Neural crest cell (in vitro differentiated cells): ENCODE measurements around the gene PRKAR2B. TPM values are rescaled to one million over a fixed set of nuclear protein-coding genes. Genes with fewer than 3 reads are reported as not detected.

Experiments
- DNase-seq: peaks from one replicate; pipeline ENCODE4 v3.0.0; 2021; ENCODE audit warnings: low read depth, mixed read lengths, low spot score
- H3K27ac Mint-ChIP-seq: one replicate; pipeline ENCODE4 v1.8.0; 2021; ENCODE audit warnings: mild to moderate bottlenecking, mixed read lengths; ENCODE audit not compliant: unreplicated experiment
- H3K27me3 Mint-ChIP-seq: 2 replicates; pipeline ENCODE4 v1.8.0; 2021; ENCODE audit warnings: low read depth, mild to moderate bottlenecking, mixed read lengths
- H3K36me3 Mint-ChIP-seq: 2 replicates; pipeline ENCODE4 v1.8.0; 2021; ENCODE audit warnings: low read depth, mild to moderate bottlenecking, mixed read lengths
- H3K4me1 Mint-ChIP-seq: 2 replicates; pipeline ENCODE4 v1.8.0; 2021; ENCODE audit warnings: mixed read lengths
- H3K4me3 Mint-ChIP-seq: one replicate; pipeline ENCODE4 v1.8.0; 2021; ENCODE audit warnings: mild to moderate bottlenecking, mixed read lengths
- H3K9me3 Mint-ChIP-seq: 2 replicates; pipeline ENCODE4 v1.8.0; 2021; ENCODE audit warnings: mixed read lengths
- total RNA-seq: library from RNA; stranded (reverse); gene quantifications from 2 replicates; pipeline ENCODE4 v1.2.1, GENCODE V29; 2021
- TF ChIP-seq, protein P1 (sequence below): fragments of 200-600 bp; sonication (generic); conservative IDR thresholded peaks from 2 replicates; pipeline ENCODE4 v1.5.0; 2021; ENCODE audit warnings: antibody characterized with exemption, mild to moderate bottlenecking

PRKAR2B gene
- total RNA-seq, 1 donor from 2014 or later: 14.4 TPM

DNA sequence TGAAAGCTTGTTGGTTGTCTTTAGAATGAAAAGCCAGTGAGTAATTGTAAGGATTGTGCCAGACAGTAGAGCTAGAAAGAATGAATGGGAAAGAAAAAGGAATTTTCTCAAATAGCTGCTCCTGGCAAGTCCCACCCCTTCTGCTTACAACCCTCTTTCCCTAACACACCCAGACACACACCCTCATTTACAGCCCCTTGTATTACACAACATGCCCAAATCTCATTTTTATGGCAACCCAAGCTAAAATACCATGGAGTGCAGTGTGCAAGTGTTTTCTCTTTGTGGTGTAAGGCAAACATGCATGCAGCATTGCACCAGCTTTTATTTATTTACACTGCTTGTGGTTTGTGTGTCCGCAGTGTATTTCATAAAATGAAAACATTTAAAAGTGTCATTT lies 1.5 kb downstream of the PRKAR2B start:
- Mint-ChIP-seq H3K9me3 (no peaks in the 10 kb centered on the region), H3K27ac (no peak overlapping the region), H3K4me3 (peak overlapping the region; percentile 97), H3K4me1 (peaks cover 25% of the 10 kb centered on the region), H3K27me3 (no peaks in the 10 kb centered on the region), H3K36me3 (peaks cover 2% of the 10 kb centered on the region)
- no peak for DNase-seq
- TF ChIP-seq, protein P1, sequence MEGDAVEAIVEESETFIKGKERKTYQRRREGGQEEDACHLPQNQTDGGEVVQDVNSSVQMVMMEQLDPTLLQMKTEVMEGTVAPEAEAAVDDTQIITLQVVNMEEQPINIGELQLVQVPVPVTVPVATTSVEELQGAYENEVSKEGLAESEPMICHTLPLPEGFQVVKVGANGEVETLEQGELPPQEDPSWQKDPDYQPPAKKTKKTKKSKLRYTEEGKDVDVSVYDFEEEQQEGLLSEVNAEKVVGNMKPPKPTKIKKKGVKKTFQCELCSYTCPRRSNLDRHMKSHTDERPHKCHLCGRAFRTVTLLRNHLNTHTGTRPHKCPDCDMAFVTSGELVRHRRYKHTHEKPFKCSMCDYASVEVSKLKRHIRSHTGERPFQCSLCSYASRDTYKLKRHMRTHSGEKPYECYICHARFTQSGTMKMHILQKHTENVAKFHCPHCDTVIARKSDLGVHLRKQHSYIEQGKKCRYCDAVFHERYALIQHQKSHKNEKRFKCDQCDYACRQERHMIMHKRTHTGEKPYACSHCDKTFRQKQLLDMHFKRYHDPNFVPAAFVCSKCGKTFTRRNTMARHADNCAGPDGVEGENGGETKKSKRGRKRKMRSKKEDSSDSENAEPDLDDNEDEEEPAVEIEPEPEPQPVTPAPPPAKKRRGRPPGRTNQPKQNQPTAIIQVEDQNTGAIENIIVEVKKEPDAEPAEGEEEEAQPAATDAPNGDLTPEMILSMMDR: no peak

DNA sequence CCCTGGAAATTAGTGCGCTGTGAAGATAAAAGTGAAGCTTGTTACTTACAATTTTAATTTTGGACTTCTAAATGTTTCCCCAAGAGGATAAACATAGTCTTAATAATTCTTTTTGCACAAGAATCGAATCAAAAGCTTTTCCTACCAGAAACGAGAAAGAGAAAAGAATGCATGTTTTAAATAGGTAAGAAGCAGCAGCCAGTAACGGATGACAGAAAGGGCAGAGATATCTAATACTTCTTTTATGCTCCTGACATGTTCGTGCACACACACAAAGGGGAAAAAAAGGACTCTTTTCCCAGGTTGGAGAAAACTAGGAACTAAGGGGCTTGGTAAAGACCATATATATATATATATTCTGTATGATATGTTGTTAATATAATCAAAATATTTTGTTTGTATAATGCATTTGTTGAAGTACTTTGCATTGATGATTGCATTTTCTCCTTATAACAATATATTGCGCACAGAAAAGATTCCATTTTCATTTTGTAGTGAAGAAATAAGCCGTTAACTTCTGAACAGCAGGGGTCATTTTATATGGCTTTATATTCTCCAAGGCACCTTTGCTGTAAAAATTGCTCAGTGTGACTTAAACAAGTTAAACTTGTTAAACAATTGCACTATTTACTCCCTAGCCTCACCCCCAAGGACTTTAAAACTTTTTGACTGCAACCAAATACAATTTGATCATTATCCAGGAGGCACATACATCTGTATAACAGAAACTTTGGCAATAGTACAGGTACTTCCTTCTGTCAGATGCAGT lies 2.2 kb downstream of the PRKAR2B start:
- Mint-ChIP-seq H3K9me3 (no peaks in the 10 kb centered on the region), H3K36me3 (no peaks in the 10 kb centered on the region), H3K27me3 (no peaks in the 10 kb centered on the region), H3K27ac (no peak overlapping the region), H3K4me1 (peaks cover 25% of the 10 kb centered on the region), H3K4me3 (peak overlapping the region; percentile 97)
- DNase-seq: no peak
- TF ChIP-seq, protein P1: no peak

DNA sequence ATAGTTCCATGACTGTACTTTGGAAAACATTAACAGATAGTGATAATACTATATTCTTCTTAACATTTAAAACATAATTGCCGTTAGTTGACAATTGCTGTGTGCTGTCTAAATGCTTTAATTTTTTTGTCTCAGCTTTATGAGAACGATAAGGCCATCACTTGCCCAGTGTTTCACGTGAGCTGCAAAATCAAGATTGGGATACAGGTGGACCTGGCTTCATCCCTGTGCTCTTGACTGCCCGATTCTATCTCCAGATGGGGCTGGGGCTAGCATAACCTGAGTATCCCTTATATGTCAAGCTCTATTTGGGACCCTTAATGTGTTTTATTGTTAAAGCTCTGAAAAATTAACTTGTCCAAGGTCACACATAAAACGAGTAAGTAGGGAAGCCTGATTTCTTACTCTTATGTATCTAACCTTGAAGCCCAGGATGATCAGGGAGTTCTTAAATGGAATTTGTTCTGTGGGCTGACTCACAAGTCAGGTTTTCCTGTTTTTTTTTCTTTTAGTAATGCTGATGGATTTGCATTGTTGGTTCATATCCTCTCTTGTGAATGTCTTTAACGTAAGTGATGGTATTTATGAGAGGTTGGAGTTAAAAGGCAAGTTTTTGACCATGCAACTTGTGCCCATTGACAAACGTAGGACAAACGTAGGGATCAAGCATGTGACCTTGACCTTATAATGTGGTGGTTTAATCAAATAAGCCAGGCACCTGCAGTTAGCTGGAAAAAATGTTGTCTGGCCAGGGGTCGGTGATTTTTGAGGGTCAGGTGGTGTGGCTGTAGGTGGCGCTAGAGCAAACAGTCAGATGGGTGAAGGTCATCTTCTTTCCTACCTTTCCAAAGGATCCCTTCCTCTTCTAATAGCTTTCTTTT lies 3.6 kb downstream of the PRKAR2B start:
- Mint-ChIP-seq H3K4me3 (no peak overlapping the region), H3K4me1 (peaks cover 25% of the 10 kb centered on the region), H3K27ac (no peak overlapping the region), H3K9me3 (no peaks in the 10 kb centered on the region), H3K27me3 (no peaks in the 10 kb centered on the region), H3K36me3 (no peaks in the 10 kb centered on the region)
- TF ChIP-seq, protein P1: peak; percentile 14
- DNase-seq: no peak

DNA sequence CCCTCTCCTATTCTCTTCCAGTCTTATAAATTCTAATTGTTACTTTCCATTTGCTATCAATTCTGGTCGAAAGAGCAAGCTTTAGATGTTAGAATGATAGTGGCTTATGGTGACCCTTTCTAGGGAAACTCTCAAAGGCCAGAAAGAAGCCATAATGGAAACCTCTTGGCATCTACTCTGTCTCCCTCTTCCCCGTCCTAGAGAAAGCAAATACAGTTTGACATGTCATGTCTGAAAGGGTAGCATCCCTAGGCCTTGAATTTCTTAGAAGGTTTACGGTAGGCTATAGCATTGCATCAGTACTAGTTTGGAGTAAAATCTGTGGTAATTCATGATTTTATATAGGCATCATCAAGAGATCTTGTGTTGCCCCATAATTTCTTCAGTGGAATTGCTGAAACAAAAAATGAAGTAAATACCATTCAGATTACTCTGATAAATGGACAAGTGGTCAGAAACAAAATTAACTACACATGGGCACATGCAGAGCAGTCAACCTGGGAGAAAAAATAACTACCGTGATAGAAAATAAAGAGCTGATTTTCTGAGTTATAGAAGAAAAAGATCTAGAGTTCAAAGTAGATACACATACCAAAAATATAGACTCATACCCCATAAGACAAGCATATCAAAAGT lies 4.4 kb downstream of the PRKAR2B start:
- H3K4me1 Mint-ChIP-seq: peaks cover 22% of the 10 kb centered on the region
- no peaks in the 10 kb centered on the region for H3K9me3 Mint-ChIP-seq
- H3K36me3 Mint-ChIP-seq: no peaks in the 10 kb centered on the region
- DNase-seq: no peak
- TF ChIP-seq, protein P1: no peak
- no peak overlapping the region for H3K27ac Mint-ChIP-seq
- H3K27me3 Mint-ChIP-seq: no peaks in the 10 kb centered on the region
- H3K4me3 Mint-ChIP-seq: no peak overlapping the region

DNA sequence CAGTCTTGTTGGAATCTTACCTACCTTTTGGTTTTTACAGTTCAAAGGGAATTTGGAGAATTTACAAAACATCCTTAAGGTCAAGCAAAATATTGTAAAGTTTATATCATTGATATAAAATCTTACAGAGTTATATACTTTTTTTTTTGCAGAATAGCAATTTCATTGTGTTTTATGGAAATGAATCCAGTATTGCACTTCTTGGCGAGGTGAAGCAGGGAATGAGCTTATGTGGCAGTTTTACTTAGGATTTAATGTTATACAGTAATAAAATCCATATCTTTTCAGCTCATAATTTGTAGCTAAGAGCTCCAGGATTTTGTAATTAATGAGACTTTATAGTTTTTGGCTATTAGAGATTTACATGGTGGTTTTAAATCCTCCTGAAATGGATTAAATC lies 5.0 kb downstream of the PRKAR2B start:
- no peak for DNase-seq
- no peak overlapping the region for H3K27ac Mint-ChIP-seq
- TF ChIP-seq, protein P1: no peak
- H3K36me3 Mint-ChIP-seq: no peaks in the 10 kb centered on the region
- no peaks in the 10 kb centered on the region for H3K9me3 Mint-ChIP-seq
- peaks cover 19% of the 10 kb centered on the region for H3K4me1 Mint-ChIP-seq
- no peak overlapping the region for H3K4me3 Mint-ChIP-seq
- H3K27me3 Mint-ChIP-seq: no peaks in the 10 kb centered on the region
